Thyroid gland (tissue), 4 donors: ENCODE measurements around the gene MS4A5.

Experiments used
- POLR2A ChIP-seq, 2 donors: fragments of 450-650 bp; IDR thresholded peaks; one replicate each; pipeline ENCODE4 v1.6.1; 2017; ENCODE audit warnings: antibody characterized with exemption in 2 of 2, mild to moderate bottlenecking in 2 of 2, moderate library complexity in 1 of 2
- TF ChIP-seq, protein P1 (sequence below), 6 experiments: fragments of 200-600 bp in 3 of 6; fragments of 450-650 bp in 3 of 6; sonication (generic) in 3 of 6; IDR thresholded peaks; one replicate each; pipeline ENCODE4 v1.5.1; 2016 to 2019; ENCODE audit warnings: antibody characterized with exemption in 6 of 6, mild to moderate bottlenecking in 2 of 6, inconsistent platforms in 1 of 6, moderate library complexity in 1 of 6

DNA sequence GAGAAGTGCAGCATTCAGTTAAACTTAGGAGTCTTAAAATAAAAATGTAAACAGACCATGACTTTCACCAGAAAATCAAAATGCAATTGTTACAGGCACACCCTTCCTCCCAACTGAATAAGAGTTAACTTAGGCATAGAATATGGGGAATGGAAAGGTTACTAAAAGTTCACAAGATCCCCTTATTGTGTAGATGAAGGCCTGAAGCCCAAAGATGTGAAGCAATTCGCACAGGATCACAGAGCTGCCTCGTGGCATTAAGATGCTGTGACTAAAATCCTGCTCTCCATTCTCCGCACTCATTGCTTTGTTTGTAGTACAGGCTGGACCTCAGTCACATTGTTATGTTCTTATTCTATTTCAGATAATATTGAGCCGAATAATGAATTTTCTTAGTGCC is 4.0 kb downstream of the MS4A5 start:
- TF ChIP-seq POLR2A (IDR thresholded peaks at IDR 0.05) = no peak
- TF ChIP-seq, protein P1, sequence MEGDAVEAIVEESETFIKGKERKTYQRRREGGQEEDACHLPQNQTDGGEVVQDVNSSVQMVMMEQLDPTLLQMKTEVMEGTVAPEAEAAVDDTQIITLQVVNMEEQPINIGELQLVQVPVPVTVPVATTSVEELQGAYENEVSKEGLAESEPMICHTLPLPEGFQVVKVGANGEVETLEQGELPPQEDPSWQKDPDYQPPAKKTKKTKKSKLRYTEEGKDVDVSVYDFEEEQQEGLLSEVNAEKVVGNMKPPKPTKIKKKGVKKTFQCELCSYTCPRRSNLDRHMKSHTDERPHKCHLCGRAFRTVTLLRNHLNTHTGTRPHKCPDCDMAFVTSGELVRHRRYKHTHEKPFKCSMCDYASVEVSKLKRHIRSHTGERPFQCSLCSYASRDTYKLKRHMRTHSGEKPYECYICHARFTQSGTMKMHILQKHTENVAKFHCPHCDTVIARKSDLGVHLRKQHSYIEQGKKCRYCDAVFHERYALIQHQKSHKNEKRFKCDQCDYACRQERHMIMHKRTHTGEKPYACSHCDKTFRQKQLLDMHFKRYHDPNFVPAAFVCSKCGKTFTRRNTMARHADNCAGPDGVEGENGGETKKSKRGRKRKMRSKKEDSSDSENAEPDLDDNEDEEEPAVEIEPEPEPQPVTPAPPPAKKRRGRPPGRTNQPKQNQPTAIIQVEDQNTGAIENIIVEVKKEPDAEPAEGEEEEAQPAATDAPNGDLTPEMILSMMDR (IDR thresholded peaks at IDR 0.05) = no peak
